GM12878 (cell line): ENCODE measurements around the gene HSD17B4. TPM values are rescaled to one million over a fixed set of nuclear protein-coding genes. Genes with fewer than 3 reads are reported as not detected.

Experiments used
- ATAC-seq: fragments of 200-7000 bp; cut with Tn5 transposase; 3 replicates; pipeline ENCODE4 v1.9.1; 2020; ENCODE audit warnings: mild to moderate bottlenecking, moderate library complexity
- BruUV-seq: library from RNA; stranded (reverse); fragments of 400-500 nt; replicated peaks from 2 replicates; lab custom pipeline; 2021; lab: Mats Ljungman, UMichigan
- CTCF ChIA-PET: fragments of 300-600 bp; sonication (Branson Sonifier 250); formaldehyde crosslinking; extraction: SDS; loops from one replicate; lab custom pipeline; 2021; ENCODE audit warnings: inconsistent platforms; lab: Yijun Ruan, JAX
- POLR2A ChIA-PET: fragments of 350-600 bp; formaldehyde crosslinking; extraction: SDS; loops from one replicate; lab custom pipeline; 2021; ENCODE audit warnings: inconsistent platforms; lab: Charles Lee
- RAD21 ChIA-PET: fragments of 300-600 bp; sonication (Branson Sonifier 250); formaldehyde crosslinking; loops from one replicate; lab custom pipeline; 2023; ENCODE audit warnings: antibody characterized with exemption; ENCODE audit not compliant: unreplicated experiment; lab: Charles Lee
- SMC1A ChIA-PET: fragments of 300-600 bp; sonication (Branson Sonifier 250); formaldehyde crosslinking; loops from one replicate; lab custom pipeline; 2023; ENCODE audit not compliant: unreplicated experiment, uncharacterized antibody; lab: Charles Lee
- DNase-seq: peaks from one replicate; pipeline ENCODE4 v3.0.0-alpha.2; 2011; ENCODE audit warnings: low read depth, low spot score
- FAIRE-seq: peaks from 3 replicates; lab custom pipeline; 2011; peaks lifted over from hg19 to GRCh38; lab: Jason Lieb, UNC
- H2AFZ ChIP-seq: 2 replicates; pipeline ENCODE4 v1.6.0; 2011; ENCODE audit warnings: low read depth, low read length, control low read depth; ENCODE audit not compliant: control insufficient read depth
- H3K27ac ChIP-seq: 2 replicates; pipeline ENCODE4 v1.5.1; 2011; ENCODE audit warnings: control low read depth; ENCODE audit not compliant: control insufficient read depth, insufficient read depth
- H3K27me3 ChIP-seq, 2 experiments: replicated peaks in 1 of 2; 2 replicates each; pipeline versions ENCODE4 v1.6.0 to v1.6.1; 2011; ENCODE audit warnings: low read length in 1 of 2; ENCODE audit not compliant: control insufficient read depth in 2 of 2, insufficient read depth in 2 of 2
- H3K36me3 ChIP-seq, 2 experiments: 2 replicates each; pipeline ENCODE4 v1.5.1; 2011; ENCODE audit warnings: low read length in 1 of 2; ENCODE audit not compliant: control insufficient read depth in 2 of 2, insufficient read depth in 2 of 2
- H3K4me1 ChIP-seq: 2 replicates; pipeline ENCODE4 v1.6.1; 2011; ENCODE audit warnings: mild to moderate bottlenecking, low read length, moderate library complexity, mixed read lengths; ENCODE audit not compliant: control insufficient read depth, insufficient read depth
- H3K4me2 ChIP-seq: 2 replicates; pipeline ENCODE4 v1.6.0; 2011; ENCODE audit warnings: control low read depth; ENCODE audit not compliant: control insufficient read depth, insufficient read depth
- H3K4me3 ChIP-seq: fragments of 200-600 bp; sonication (generic); 2 replicates; pipeline ENCODE4 v1.5.1; 2016
- H3K79me2 ChIP-seq: 2 replicates; pipeline ENCODE4 v1.6.0; 2011; ENCODE audit warnings: low read length; ENCODE audit not compliant: control insufficient read depth, insufficient read depth
- H3K9ac ChIP-seq: 2 replicates; pipeline ENCODE4 v1.8.0; 2011; ENCODE audit warnings: low read length, control low read depth, mixed read lengths; ENCODE audit not compliant: control insufficient read depth, insufficient read depth
- H3K9me3 ChIP-seq: replicated peaks from 3 replicates; pipeline ENCODE4 v1.5.1; 2011; ENCODE audit warnings: mild to moderate bottlenecking, low read length; ENCODE audit not compliant: control insufficient read depth, insufficient read depth
- H4K20me1 ChIP-seq: 2 replicates; pipeline ENCODE4 v1.6.0; 2011; ENCODE audit not compliant: control insufficient read depth, insufficient read depth
- BMI1 ChIP-seq: fragments of 450-650 bp; IDR thresholded peaks from 2 replicates; pipeline ENCODE4 v1.6.1; 2016; ENCODE audit warnings: mild to moderate bottlenecking, moderate library complexity, borderline replicate concordance
- IKZF1 ChIP-seq: fragments of 450-650 bp; conservative IDR thresholded peaks from 2 replicates; pipeline ENCODE4 v1.6.1; 2017; ENCODE audit warnings: antibody characterized with exemption, mild to moderate bottlenecking
- JUNB ChIP-seq: IDR thresholded peaks from 2 replicates; pipeline ENCODE4 v1.6.1; 2016; ENCODE audit warnings: antibody characterized with exemption, mild to moderate bottlenecking
- JUND ChIP-seq: IDR thresholded peaks from 2 replicates; pipeline ENCODE4 v1.6.1; 2012; ENCODE audit warnings: low read depth, mild to moderate bottlenecking, low read length, improper control_type of control experiment, moderate library complexity
- NR2F1 ChIP-seq: fragments of 450-650 bp; conservative IDR thresholded peaks from 2 replicates; pipeline ENCODE4 v1.6.1; 2017; ENCODE audit warnings: mild to moderate bottlenecking
- POLR2AphosphoS2 ChIP-seq: IDR thresholded peaks from 2 replicates; pipeline ENCODE4 v1.6.1; 2011; ENCODE audit warnings: low read depth, mild to moderate bottlenecking, low read length, improper control_type of control experiment, moderate library complexity
- RELB ChIP-seq: fragments of 450-650 bp; IDR thresholded peaks from 2 replicates; pipeline ENCODE4 v1.6.1; 2017; ENCODE audit warnings: low read depth, mild to moderate bottlenecking, moderate library complexity
- REST ChIP-seq: IDR thresholded peaks from 2 replicates; pipeline ENCODE4 v1.6.1; 2012; ENCODE audit warnings: mild to moderate bottlenecking, low read depth, low read length
- ZBTB40 ChIP-seq: fragments of 450-650 bp; IDR thresholded peaks from 2 replicates; pipeline ENCODE4 v1.6.1; 2016; ENCODE audit warnings: mild to moderate bottlenecking, moderate library complexity, borderline replicate concordance
- WGBS: methylation state at CpG from one replicate; pipeline ENCODE4 v1.1.6; 2016; ENCODE audit warnings: low lambda C conversion rate; ENCODE audit not compliant: insufficient replicate concordance, insufficient coverage; ENCODE audit errors: missing lambda C conversion rate; 5-methylcytosine and 5-hydroxymethylcytosine counted together
- in situ Hi-C: fragments of 300-500 bp; cut with MboI; formaldehyde crosslinking; loops from 9 replicates; pipeline ENCODE4 v1.14.3; 2018; ENCODE audit warnings: mixed read lengths
- intact Hi-C: fragments of 100-400 bp; cut with micrococcal nuclease; formaldehyde crosslinking; loops from one replicate; pipeline ENCODE4 v1.14.2; 2022; ENCODE audit not compliant: unreplicated experiment
- polyA plus RNA-seq, 11 experiments: library from polyadenylated mRNA; depleted of rRNA in 4 of 11; unstranded in 6 of 11; stranded (reverse) in 5 of 11; fragments of >200 nt; fragmentation: Nextera tagmentation in 4 of 11; fragmentation: Illumina TruSeq in 1 of 11; extraction: Ambion mirVana in 4 of 11; extraction: Trizol in 1 of 11; gene quantifications; 1 replicate in 1 of 11; 2 replicates in 10 of 11; pipeline versions ENCODE4 v1.2.1 to v1.2.3, GENCODE V29; 2011 to 2016; ENCODE audit warnings: inconsistent platforms in 2 of 11, missing spikeins in 2 of 11, low read depth in 1 of 11
- total RNA-seq, 4 experiments: library from RNA; depleted of rRNA in 3 of 4; stranded (reverse); fragments of >200 nt in 3 of 4; fragmentation: Illumina TruSeq in 1 of 4; extraction: Trizol in 1 of 4; gene quantifications; 2 replicates each; pipeline versions ENCODE4 v1.2.1 to v1.2.3, GENCODE V29; 2013 to 2021
- TF ChIP-seq, protein P1 (sequence below): fragments of 450-650 bp; conservative IDR thresholded peaks from 2 replicates; pipeline ENCODE4 v1.6.1; 2017; ENCODE audit warnings: mild to moderate bottlenecking, moderate library complexity
- TF ChIP-seq, protein P2 (sequence below): IDR thresholded peaks from 2 replicates; pipeline ENCODE4 v1.6.1; 2011; ENCODE audit warnings: low read depth, mild to moderate bottlenecking, low read length, moderate library complexity, borderline replicate concordance; ENCODE audit errors: extremely low read depth

The HSD17B4 gene
- total and polyA plus RNA-seq, 10 of the 15 experiments (the other 5 are each of a cell fraction or from before 2014, with no cell fraction given): 38.6 to 125 (median 93.0) TPM

DNA sequence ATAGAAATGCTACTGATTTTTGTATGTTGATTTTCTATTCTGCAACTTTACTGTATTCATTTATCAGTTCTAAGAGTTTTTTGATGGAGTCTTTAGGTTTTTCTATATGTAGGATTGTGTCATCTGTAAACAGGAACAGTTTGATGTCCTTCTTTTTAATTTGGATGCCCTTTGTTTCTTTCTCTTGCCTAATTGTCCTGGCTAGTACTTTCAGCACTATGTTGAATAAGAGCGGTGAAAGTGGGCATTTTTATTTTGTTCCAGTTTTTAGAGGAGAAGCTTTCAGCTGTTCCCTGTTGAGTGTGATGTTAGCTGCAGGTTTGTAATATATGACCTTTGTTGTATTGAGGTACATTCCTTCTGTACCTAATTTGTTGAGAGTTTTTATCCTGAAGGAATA is 13.3 kb downstream of the HSD17B4 start:
- RAD21 ChIA-PET: no interaction called here
- Histone ChIP-seq H3K4me1 (peaks cover 10% of the 10 kb centered on the region), H2AFZ (no peak overlapping the region), H3K27ac (no peak overlapping the region), H3K4me2 (no peak overlapping the region), H4K20me1 (no peaks in the 10 kb centered on the region), H3K36me3 (no peaks in the 10 kb centered on the region), H3K9ac (no peak overlapping the region), H3K27me3 (no peaks in the 10 kb centered on the region), H3K9me3 (peaks cover 15% of the 10 kb centered on the region), H3K4me3 (no peak overlapping the region), H3K79me2 (peaks cover 5% of the 10 kb centered on the region)
- CTCF ChIA-PET: interaction anchor here (0.7 to 1.3 kb wide), 3 partner anchors 12 to 53 kb away, joined by 3 to 4 read pairs (median 4); partner anchors contain the start of gene HSD17B4
- in situ Hi-C loops (no loop called here), intact Hi-C loops (no loop called here)
- DNase-seq (no peak), FAIRE-seq (no peak), ATAC-seq (no peak)
- POLR2A ChIA-PET: interaction anchor here (0.5 kb wide), 1 partner anchor 76 kb away, joined by 3 read pairs; no protein-coding TSS in a partner anchor
- TF ChIP-seq POLR2AphosphoS2: no peak
- no peak for TF ChIP-seq ZBTB40
- TF ChIP-seq NR2F1: no peak
- no peak for TF ChIP-seq REST
- no peak for TF ChIP-seq BMI1
- no peak for TF ChIP-seq JUNB
- TF ChIP-seq, protein P1, sequence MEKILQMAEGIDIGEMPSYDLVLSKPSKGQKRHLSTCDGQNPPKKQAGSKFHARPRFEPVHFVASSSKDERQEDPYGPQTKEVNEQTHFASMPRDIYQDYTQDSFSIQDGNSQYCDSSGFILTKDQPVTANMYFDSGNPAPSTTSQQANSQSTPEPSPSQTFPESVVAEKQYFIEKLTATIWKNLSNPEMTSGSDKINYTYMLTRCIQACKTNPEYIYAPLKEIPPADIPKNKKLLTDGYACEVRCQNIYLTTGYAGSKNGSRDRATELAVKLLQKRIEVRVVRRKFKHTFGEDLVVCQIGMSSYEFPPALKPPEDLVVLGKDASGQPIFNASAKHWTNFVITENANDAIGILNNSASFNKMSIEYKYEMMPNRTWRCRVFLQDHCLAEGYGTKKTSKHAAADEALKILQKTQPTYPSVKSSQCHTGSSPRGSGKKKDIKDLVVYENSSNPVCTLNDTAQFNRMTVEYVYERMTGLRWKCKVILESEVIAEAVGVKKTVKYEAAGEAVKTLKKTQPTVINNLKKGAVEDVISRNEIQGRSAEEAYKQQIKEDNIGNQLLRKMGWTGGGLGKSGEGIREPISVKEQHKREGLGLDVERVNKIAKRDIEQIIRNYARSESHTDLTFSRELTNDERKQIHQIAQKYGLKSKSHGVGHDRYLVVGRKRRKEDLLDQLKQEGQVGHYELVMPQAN: no peak
- TF ChIP-seq RELB: no peak
- no peak for TF ChIP-seq JUND
- TF ChIP-seq, protein P2, sequence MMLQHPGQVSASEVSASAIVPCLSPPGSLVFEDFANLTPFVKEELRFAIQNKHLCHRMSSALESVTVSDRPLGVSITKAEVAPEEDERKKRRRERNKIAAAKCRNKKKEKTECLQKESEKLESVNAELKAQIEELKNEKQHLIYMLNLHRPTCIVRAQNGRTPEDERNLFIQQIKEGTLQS: no peak
- TF ChIP-seq IKZF1: no peak
- SMC1A ChIA-PET: no interaction called here
- no TSS peak for BruUV-seq
- 100% methylated on average over 1 of the region's 1 CpG for WGBS
